ENCODE results near the gene CALB2. TPM values are rescaled to one million over a fixed set of nuclear protein-coding genes. Genes with fewer than 3 reads are reported as not detected.
A peak's percentile ranks its signal among the peaks of the same experiment; 100 is the strongest.

Gene CALB2
- total and polyA plus RNA-seq, 2 of the 13 experiments (the other 11 are each of a cell fraction or from before 2014, with no cell fraction given) = 0.37 to 0.40 TPM

DNA sequence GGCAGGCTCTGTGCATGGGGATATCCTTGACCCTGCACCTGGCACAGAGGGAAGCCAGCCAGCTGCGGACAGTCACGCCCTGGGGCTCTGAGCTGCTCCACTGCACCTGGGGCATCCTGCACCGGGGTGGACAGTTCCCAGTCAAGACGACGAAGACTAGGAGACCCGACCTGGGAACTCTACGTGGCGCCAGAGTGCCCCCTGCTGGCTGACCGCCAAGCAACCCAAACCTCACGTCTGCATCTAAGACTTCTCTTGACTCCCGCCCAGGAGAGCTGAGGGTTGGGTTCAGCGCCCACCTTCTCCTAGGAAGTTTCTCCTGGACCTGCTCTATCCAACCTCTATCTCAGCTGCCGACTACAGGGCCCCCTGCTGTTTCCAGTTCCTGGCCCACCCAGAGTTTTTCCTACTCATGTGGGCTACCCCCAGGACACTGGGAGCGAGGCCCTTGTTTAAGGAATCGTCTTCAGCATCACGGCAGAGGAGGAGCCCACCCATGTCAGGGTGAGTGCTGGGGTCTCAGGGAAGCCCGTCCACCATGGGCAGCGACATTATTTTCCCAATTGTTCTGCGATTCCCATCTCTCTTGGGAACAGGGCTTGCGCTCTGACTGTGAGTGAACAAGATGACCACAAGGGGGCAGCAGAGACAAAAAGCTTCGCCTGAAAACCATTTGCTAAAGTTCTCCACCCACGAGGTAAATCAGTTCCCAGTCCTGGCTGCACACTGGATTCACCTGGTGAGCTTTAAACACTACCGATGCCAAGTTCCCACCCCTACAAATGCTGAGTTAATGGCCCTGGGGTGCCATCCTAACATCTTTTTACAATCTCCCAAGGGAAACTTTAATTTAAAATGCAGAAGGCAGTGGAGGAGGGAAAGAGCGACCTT, 54.0 kb downstream of the CALB2 start (continued):
- TF ChIP-seq ATF7-NPFF (CRISPR knock-in tag; IDR thresholded peaks at IDR 0.05; ENCODE audit: low read depth) = 0 out of 2 replicates have a peak, but pooled peaks have one; percentile 47
- no peak for TF ChIP-seq ZNF775 (CRISPR knock-in tag; IDR thresholded peaks at IDR 0.05; ENCODE audit: borderline replicate concordance)
- no peak for TF ChIP-seq ZNF761 (CRISPR knock-in tag; conservative IDR thresholded peaks at IDR 0.05)
- no peak for TF ChIP-seq ZNF382 (CRISPR knock-in tag; IDR thresholded peaks at IDR 0.05; ENCODE audit: borderline replicate concordance)
- peak; percentile 50; the same call in 1 of the 2 replicates for TF ChIP-seq ZNF317 (CRISPR knock-in tag; IDR thresholded peaks at IDR 0.05)
- TF ChIP-seq FLYWCH1 (CRISPR knock-in tag; IDR thresholded peaks at IDR 0.05) = 0 out of 2 replicates have a peak, but pooled peaks have one; percentile 40
- no peak for TF ChIP-seq ZNF232 (CRISPR knock-in tag; IDR thresholded peaks at IDR 0.05; ENCODE audit: borderline replicate concordance)
- TF ChIP-seq RXRA (CRISPR knock-in tag; IDR thresholded peaks at IDR 0.05) = no peak
- TF ChIP-seq SALL2 (CRISPR knock-in tag; IDR thresholded peaks at IDR 0.05) = no peak
- TF ChIP-seq, protein P1, sequence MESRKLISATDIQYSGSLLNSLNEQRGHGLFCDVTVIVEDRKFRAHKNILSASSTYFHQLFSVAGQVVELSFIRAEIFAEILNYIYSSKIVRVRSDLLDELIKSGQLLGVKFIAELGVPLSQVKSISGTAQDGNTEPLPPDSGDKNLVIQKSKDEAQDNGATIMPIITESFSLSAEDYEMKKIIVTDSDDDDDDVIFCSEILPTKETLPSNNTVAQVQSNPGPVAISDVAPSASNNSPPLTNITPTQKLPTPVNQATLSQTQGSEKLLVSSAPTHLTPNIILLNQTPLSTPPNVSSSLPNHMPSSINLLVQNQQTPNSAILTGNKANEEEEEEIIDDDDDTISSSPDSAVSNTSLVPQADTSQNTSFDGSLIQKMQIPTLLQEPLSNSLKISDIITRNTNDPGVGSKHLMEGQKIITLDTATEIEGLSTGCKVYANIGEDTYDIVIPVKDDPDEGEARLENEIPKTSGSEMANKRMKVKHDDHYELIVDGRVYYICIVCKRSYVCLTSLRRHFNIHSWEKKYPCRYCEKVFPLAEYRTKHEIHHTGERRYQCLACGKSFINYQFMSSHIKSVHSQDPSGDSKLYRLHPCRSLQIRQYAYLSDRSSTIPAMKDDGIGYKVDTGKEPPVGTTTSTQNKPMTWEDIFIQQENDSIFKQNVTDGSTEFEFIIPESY (CRISPR knock-in tag; IDR thresholded peaks at IDR 0.05) = no peak
- TF ChIP-seq ZNF883 (CRISPR knock-in tag; IDR thresholded peaks at IDR 0.05; ENCODE audit: not compliant biosample characterization) = peak; percentile 56
- TF ChIP-seq, protein P2, sequence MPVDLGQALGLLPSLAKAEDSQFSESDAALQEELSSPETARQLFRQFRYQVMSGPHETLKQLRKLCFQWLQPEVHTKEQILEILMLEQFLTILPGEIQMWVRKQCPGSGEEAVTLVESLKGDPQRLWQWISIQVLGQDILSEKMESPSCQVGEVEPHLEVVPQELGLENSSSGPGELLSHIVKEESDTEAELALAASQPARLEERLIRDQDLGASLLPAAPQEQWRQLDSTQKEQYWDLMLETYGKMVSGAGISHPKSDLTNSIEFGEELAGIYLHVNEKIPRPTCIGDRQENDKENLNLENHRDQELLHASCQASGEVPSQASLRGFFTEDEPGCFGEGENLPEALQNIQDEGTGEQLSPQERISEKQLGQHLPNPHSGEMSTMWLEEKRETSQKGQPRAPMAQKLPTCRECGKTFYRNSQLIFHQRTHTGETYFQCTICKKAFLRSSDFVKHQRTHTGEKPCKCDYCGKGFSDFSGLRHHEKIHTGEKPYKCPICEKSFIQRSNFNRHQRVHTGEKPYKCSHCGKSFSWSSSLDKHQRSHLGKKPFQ (CRISPR knock-in tag; IDR thresholded peaks at IDR 0.05; ENCODE audit: insufficient replicate concordance) = no peak
- no peak for TF ChIP-seq MED1 (CRISPR knock-in tag; IDR thresholded peaks at IDR 0.05)
- peak; percentile 60; the same call in 1 of the 2 replicates for TF ChIP-seq ZNF331 (CRISPR knock-in tag; IDR thresholded peaks at IDR 0.05)
- peak; percentile 87 for TF ChIP-seq STAG1 (CRISPR knock-in tag; IDR thresholded peaks at IDR 0.05)
- TF ChIP-seq CBX5 (CRISPR knock-in tag; IDR thresholded peaks at IDR 0.05; ENCODE audit: borderline replicate concordance) = no peak
- TF ChIP-seq, protein P3, sequence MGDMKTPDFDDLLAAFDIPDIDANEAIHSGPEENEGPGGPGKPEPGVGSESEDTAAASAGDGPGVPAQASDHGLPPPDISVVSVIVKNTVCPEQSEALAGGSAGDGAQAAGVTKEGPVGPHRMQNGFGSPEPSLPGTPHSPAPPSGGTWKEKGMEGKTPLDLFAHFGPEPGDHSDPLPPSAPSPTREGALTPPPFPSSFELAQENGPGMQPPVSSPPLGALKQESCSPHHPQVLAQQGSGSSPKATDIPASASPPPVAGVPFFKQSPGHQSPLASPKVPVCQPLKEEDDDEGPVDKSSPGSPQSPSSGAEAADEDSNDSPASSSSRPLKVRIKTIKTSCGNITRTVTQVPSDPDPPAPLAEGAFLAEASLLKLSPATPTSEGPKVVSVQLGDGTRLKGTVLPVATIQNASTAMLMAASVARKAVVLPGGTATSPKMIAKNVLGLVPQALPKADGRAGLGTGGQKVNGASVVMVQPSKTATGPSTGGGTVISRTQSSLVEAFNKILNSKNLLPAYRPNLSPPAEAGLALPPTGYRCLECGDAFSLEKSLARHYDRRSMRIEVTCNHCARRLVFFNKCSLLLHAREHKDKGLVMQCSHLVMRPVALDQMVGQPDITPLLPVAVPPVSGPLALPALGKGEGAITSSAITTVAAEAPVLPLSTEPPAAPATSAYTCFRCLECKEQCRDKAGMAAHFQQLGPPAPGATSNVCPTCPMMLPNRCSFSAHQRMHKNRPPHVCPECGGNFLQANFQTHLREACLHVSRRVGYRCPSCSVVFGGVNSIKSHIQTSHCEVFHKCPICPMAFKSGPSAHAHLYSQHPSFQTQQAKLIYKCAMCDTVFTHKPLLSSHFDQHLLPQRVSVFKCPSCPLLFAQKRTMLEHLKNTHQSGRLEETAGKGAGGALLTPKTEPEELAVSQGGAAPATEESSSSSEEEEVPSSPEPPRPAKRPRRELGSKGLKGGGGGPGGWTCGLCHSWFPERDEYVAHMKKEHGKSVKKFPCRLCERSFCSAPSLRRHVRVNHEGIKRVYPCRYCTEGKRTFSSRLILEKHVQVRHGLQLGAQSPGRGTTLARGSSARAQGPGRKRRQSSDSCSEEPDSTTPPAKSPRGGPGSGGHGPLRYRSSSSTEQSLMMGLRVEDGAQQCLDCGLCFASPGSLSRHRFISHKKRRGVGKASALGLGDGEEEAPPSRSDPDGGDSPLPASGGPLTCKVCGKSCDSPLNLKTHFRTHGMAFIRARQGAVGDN (CRISPR knock-in tag; IDR thresholded peaks at IDR 0.05) = peak; percentile 43
- no peak for TF ChIP-seq SRSF1 (optimal IDR thresholded peaks at IDR 0.05; ENCODE audit: low read depth, low read length)
- TF ChIP-seq SOX6 (IDR thresholded peaks at IDR 0.05) = no peak
- peak; percentile 28; the same call in 1 of the 2 replicates for TF ChIP-seq SOX6 (CRISPR knock-in tag; IDR thresholded peaks at IDR 0.05)
- TF ChIP-seq, protein P4, sequence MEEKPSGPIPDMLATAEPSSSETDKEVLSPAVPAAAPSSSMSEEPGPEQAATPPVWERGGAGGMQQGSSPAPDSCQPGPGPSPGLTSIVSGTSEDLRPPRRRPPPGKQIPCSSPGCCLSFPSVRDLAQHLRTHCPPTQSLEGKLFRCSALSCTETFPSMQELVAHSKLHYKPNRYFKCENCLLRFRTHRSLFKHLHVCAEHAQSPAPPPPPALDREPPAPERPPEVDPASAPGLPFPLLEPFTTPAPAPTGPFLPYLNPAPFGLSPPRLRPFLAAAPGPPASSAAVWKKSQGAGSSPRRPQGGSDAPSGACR (CRISPR knock-in tag; IDR thresholded peaks at IDR 0.05) = no peak
